PC-3 (cell line): ENCODE data around the gene ITGA8. TPM values are rescaled to one million over a fixed set of nuclear protein-coding genes. Genes with fewer than 3 reads are reported as not detected.

Experiments used
- ATAC-seq: fragments of 200-7000 bp; cut with Tn5 transposase; 2 replicates; pipeline ENCODE4 v1.9.1; 2020; ENCODE audit warnings: mild to moderate bottlenecking, moderate library complexity
- BruUV-seq: library from RNA; stranded (reverse); fragments of 400-500 nt; replicated peaks from 2 replicates; lab custom pipeline; 2021; lab: Mats Ljungman, UMichigan
- CTCF ChIA-PET: fragments of 300-600 bp; sonication (Branson Sonifier 250); formaldehyde crosslinking; loops from one replicate; lab custom pipeline; 2022; ENCODE audit warnings: antibody characterized with exemption; lab: Charles Lee
- POLR2A ChIA-PET: fragments of 300-600 bp; sonication (Branson Sonifier 250); formaldehyde crosslinking; loops from one replicate; lab custom pipeline; 2022; ENCODE audit warnings: antibody characterized with exemption; ENCODE audit not compliant: unreplicated experiment; lab: Charles Lee
- DNase-seq: peaks from one replicate; pipeline ENCODE4 v3.0.0-alpha.2; 2015
- H2AFZ ChIP-seq: fragments of 300-600 bp; sonication (generic); 2 replicates; pipeline ENCODE4 v1.6.0; 2016; ENCODE audit warnings: antibody characterized with exemption, low read length
- H3F3A ChIP-seq: fragments of 300-600 bp; sonication (generic); one replicate; pipeline ENCODE4 v1.6.0; 2017; ENCODE audit warnings: antibody characterized with exemption, low read length, control low read depth, mild to moderate bottlenecking; ENCODE audit not compliant: unreplicated experiment
- H3K27ac ChIP-seq: fragments of 300-600 bp; sonication (generic); 2 replicates; pipeline ENCODE4 v1.5.1; 2016; ENCODE audit warnings: mild to moderate bottlenecking, low read length
- H3K27me3 ChIP-seq: fragments of 300-600 bp; sonication (generic); 2 replicates; pipeline ENCODE4 v1.6.1; 2016; ENCODE audit warnings: low read length, mixed read lengths
- H3K36me3 ChIP-seq: fragments of 300-600 bp; sonication (generic); 2 replicates; pipeline ENCODE4 v1.6.1; 2016; ENCODE audit warnings: low read depth, mixed run types, low read length, mixed read lengths
- H3K4me1 ChIP-seq: fragments of 300-600 bp; sonication (generic); 2 replicates; pipeline ENCODE4 v1.5.1; 2016; ENCODE audit warnings: low read length; ENCODE audit not compliant: insufficient read depth
- H3K4me2 ChIP-seq: fragments of 300-600 bp; sonication (generic); 2 replicates; pipeline ENCODE4 v1.6.0; 2016; ENCODE audit warnings: low read length
- H3K4me3 ChIP-seq: fragments of 300-600 bp; sonication (generic); 2 replicates; pipeline ENCODE4 v1.5.1; 2016; ENCODE audit warnings: mild to moderate bottlenecking, low read length, mixed read lengths
- H3K79me2 ChIP-seq: fragments of 300-600 bp; sonication (generic); 2 replicates; pipeline ENCODE4 v1.6.1; 2017; ENCODE audit warnings: low read length, mixed read lengths
- H3K9ac ChIP-seq: fragments of 300-600 bp; sonication (generic); 2 replicates; pipeline ENCODE4 v1.6.0; 2016; ENCODE audit warnings: mild to moderate bottlenecking, low read length
- H3K9me2 ChIP-seq: fragments of 300-600 bp; sonication (generic); replicated peaks from 2 replicates; pipeline ENCODE4 v1.6.1; 2016; ENCODE audit warnings: mixed run types, low read length, mixed read lengths
- H3K9me3 ChIP-seq: fragments of 300-600 bp; sonication (generic); 2 replicates; pipeline ENCODE4 v1.6.1; 2016; ENCODE audit warnings: low read length, mixed read lengths
- H4K20me1 ChIP-seq: fragments of 300-600 bp; sonication (generic); 2 replicates; pipeline ENCODE4 v1.6.1; 2016; ENCODE audit warnings: low read length, mixed read lengths
- EZH2 ChIP-seq: fragments of 300-600 bp; sonication (generic); IDR thresholded peaks from one replicate; pipeline ENCODE4 v1.6.1; 2017; ENCODE audit warnings: antibody characterized with exemption, mild to moderate bottlenecking, low read length; ENCODE audit not compliant: unreplicated experiment
- EZH2phosphoT487 ChIP-seq: fragments of 300-600 bp; sonication (generic); IDR thresholded peaks from 2 replicates; pipeline ENCODE4 v1.6.1; 2018; ENCODE audit warnings: mild to moderate bottlenecking, antibody characterized with exemption, low read length, borderline replicate concordance
- intact Hi-C: fragments of 100-400 bp; cut with micrococcal nuclease; formaldehyde crosslinking; loops from 2 replicates; pipeline ENCODE4 v1.9.0; 2023
- total RNA-seq: library from RNA; depleted of rRNA; stranded (reverse); fragments of >200 nt; gene quantifications from 2 replicates; pipeline ENCODE4 v1.2.3, GENCODE V29; 2014
- TF ChIP-seq, protein P1 (sequence below): fragments of 300-600 bp; sonication (generic); conservative IDR thresholded peaks from 2 replicates; pipeline ENCODE4 v1.5.1; 2017; ENCODE audit warnings: antibody characterized with exemption, low read depth, mild to moderate bottlenecking, low read length

Gene ITGA8
- total RNA-seq, 1 experiment from 2014 or later = not detected

- no peaks in the 10 kb centered on the region for H3K4me1 ChIP-seq
- CTCF ChIA-PET = no interaction called here
- no peak overlapping the region for H2AFZ ChIP-seq
- no peak overlapping the region for H3K4me3 ChIP-seq
- no peak overlapping the region for H3K4me2 ChIP-seq
- no peak overlapping the region for H3K27ac ChIP-seq
- no peaks in the 10 kb centered on the region for H3F3A ChIP-seq
- TF ChIP-seq EZH2 (no peak), EZH2phosphoT487 (no peak)
- TF ChIP-seq, protein P1, sequence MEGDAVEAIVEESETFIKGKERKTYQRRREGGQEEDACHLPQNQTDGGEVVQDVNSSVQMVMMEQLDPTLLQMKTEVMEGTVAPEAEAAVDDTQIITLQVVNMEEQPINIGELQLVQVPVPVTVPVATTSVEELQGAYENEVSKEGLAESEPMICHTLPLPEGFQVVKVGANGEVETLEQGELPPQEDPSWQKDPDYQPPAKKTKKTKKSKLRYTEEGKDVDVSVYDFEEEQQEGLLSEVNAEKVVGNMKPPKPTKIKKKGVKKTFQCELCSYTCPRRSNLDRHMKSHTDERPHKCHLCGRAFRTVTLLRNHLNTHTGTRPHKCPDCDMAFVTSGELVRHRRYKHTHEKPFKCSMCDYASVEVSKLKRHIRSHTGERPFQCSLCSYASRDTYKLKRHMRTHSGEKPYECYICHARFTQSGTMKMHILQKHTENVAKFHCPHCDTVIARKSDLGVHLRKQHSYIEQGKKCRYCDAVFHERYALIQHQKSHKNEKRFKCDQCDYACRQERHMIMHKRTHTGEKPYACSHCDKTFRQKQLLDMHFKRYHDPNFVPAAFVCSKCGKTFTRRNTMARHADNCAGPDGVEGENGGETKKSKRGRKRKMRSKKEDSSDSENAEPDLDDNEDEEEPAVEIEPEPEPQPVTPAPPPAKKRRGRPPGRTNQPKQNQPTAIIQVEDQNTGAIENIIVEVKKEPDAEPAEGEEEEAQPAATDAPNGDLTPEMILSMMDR = no peak
- H3K27me3 ChIP-seq = no peaks in the 10 kb centered on the region; the same call in 1 of the 2 replicates
- no peaks in the 10 kb centered on the region for H3K79me2 ChIP-seq
- BruUV-seq = no TSS peak
- DNase-seq (no peak), ATAC-seq (no peak)
- POLR2A ChIA-PET = no interaction called here
- H3K9me3 ChIP-seq = no peaks in the 10 kb centered on the region
- H4K20me1 ChIP-seq = no peaks in the 10 kb centered on the region
- no peaks in the 10 kb centered on the region for H3K36me3 ChIP-seq
- no peaks in the 10 kb centered on the region for H3K9me2 ChIP-seq
- no peak overlapping the region for H3K9ac ChIP-seq
- intact Hi-C loops = no loop called here
Measured at GRCh38 chr10:15660990-15661389, 58.7 kb downstream of the ITGA8 start.

DNA sequence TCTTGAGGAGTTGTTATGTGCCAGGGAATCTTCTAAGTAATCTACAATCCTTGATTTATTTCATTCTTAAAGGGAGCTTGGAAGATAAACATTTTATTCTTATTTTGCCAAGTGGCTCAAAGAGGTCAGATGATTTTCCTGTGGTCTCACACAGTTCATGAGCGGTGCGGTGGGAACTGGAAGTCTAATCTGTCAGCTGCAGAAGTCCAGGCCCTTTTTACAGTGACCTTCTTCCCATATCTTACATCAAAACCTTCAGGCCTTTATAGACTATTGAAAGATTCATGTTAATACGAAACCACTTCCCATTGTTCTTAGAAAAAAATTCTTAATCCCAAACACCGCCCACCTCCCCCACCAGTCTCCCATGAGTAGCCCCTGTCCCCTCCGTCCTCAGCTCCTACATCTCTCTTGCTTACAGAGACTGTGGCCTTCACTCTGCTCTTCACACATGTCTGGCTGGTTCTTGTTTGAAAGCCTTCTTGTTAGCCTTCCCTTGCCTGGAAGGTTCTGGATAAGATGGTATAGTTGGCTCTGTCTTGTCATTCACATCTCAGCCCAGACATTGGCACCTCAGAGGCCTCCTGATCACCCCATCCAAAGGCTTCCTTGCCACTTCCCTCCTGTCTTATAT lies 61.5 kb downstream of the ITGA8 start:
- Histone ChIP-seq H4K20me1 (no peaks in the 10 kb centered on the region), H3K36me3 (no peaks in the 10 kb centered on the region), H3K4me3 (no peak overlapping the region), H3K9ac (no peak overlapping the region), H2AFZ (no peak overlapping the region), H3K9me2 (no peaks in the 10 kb centered on the region), H3K4me2 (no peak overlapping the region), H3K27ac (no peak overlapping the region), H3K79me2 (no peaks in the 10 kb centered on the region), H3K27me3 (no peaks in the 10 kb centered on the region; the same call in 1 of the 2 replicates), H3K9me3 (no peaks in the 10 kb centered on the region), H3K4me1 (no peaks in the 10 kb centered on the region), H3F3A (no peaks in the 10 kb centered on the region)
- POLR2A ChIA-PET = no interaction called here
- ATAC-seq (no peak), DNase-seq (no peak)
- no TSS peak for BruUV-seq
- CTCF ChIA-PET = no interaction called here
- no peak for TF ChIP-seq EZH2phosphoT487
- TF ChIP-seq, protein P1 = no peak
- no peak for TF ChIP-seq EZH2
- intact Hi-C loops = no loop called here

GRCh38 chr10:15652757-15653156 lies 67.0 kb downstream of the ITGA8 start:
- H3K4me1 ChIP-seq = no peaks in the 10 kb centered on the region
- no peak overlapping the region for H3K4me3 ChIP-seq
- ATAC-seq (no peak), DNase-seq (no peak)
- H3F3A ChIP-seq = no peaks in the 10 kb centered on the region
- BruUV-seq = no TSS peak
- no peaks in the 10 kb centered on the region for H3K9me3 ChIP-seq
- no peaks in the 10 kb centered on the region for H4K20me1 ChIP-seq
- no peak overlapping the region for H3K27ac ChIP-seq
- no peak overlapping the region for H2AFZ ChIP-seq
- H3K79me2 ChIP-seq = no peaks in the 10 kb centered on the region
- peaks cover 5% of the 10 kb centered on the region; the same call in 1 of the 2 replicates for H3K27me3 ChIP-seq
- CTCF ChIA-PET = no interaction called here
- H3K36me3 ChIP-seq = no peaks in the 10 kb centered on the region
- TF ChIP-seq EZH2 = no peak
- TF ChIP-seq EZH2phosphoT487 = no peak
- TF ChIP-seq, protein P1 = no peak
- intact Hi-C loops = no loop called here
- no peak overlapping the region for H3K4me2 ChIP-seq
- no peak overlapping the region for H3K9ac ChIP-seq
- no peaks in the 10 kb centered on the region for H3K9me2 ChIP-seq
- POLR2A ChIA-PET = no interaction called here
